ENCODE results near the gene NRIP3. TPM values are rescaled to one million over a fixed set of nuclear protein-coding genes. Genes with fewer than 3 reads are reported as not detected.
"Not testable (repeated sequence)": the region's sequence is repeated elsewhere in the genome, so short reads cannot be mapped to it uniquely, and the experiment has no call there.

Gene NRIP3
- polyA plus RNA-seq, 2 donors = 0.08 to 0.22 TPM

DNA sequence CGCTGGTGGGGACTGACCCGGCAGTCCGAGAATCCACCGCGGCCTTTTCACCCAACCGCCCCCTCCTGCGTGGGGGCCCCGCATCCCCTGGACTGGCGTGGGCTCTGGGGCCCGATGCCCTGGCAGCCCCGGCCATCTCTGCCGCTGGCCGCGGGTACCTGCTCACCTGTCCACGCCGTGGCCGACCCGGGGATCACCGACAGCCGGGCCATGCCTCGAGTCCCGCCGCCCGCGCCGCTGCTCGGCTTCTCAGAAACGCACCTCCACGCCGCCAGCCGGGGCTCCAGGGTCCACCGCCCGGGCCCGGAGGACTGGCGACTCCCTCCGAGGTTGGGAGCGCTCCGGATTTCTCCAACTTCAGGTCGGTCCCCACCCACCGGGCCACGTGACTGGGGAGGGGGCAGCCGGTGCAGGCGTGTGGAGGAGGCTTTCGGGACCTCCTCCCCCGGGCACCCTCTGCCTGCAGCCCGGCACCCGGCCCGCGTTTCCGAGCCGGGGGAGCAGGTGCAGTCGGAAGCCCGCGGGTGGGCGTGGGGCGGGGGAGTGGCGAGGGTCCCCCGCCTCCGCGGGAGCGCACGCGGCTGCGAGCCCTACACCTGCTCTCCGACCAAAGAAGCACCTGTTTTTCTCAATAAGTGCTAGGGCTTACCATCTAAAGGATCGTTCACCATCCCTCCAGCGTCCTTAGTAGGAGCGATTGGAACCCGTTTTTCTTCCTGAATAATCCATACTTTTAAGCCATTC, 554 bp upstream of the NRIP3 start:
- 10 to 11% methylated on average over 49 to 69 of the region's 69 CpGs for WGBS, 2 donors
- H3K27ac ChIP-seq (ENCODE audit: low read depth in 2 of 2, low read length in 1 of 2) = no peak overlapping the region
- H3K36me3 ChIP-seq (ENCODE audit: control insufficient read depth in 2 of 2, insufficient read depth in 2 of 2, low read length in 1 of 2) = no peaks in the 10 kb centered on the region
- no peaks in the 10 kb centered on the region for H3K27me3 ChIP-seq (ENCODE audit: control insufficient read depth in 1 of 2, insufficient read depth in 2 of 2, low read length in 2 of 2)
- peak overlapping the region; percentile 42 to 43 for H3K4me3 ChIP-seq (ENCODE audit: low read depth in 1 of 2, low read length in 2 of 2)
- H3K4me1 ChIP-seq (ENCODE audit: control insufficient read depth in 2 of 2, insufficient read depth in 2 of 2, low read length in 1 of 2) = peaks cover 5 to 11% of the 10 kb centered on the region in 2 donors
- H3K9me3 ChIP-seq (ENCODE audit: control insufficient read depth in 2 of 2, insufficient read depth in 1 of 2, low read depth in 1 of 2, low read length in 1 of 2) = peaks cover 0 to 3% of the 10 kb centered on the region in 2 donors

DNA sequence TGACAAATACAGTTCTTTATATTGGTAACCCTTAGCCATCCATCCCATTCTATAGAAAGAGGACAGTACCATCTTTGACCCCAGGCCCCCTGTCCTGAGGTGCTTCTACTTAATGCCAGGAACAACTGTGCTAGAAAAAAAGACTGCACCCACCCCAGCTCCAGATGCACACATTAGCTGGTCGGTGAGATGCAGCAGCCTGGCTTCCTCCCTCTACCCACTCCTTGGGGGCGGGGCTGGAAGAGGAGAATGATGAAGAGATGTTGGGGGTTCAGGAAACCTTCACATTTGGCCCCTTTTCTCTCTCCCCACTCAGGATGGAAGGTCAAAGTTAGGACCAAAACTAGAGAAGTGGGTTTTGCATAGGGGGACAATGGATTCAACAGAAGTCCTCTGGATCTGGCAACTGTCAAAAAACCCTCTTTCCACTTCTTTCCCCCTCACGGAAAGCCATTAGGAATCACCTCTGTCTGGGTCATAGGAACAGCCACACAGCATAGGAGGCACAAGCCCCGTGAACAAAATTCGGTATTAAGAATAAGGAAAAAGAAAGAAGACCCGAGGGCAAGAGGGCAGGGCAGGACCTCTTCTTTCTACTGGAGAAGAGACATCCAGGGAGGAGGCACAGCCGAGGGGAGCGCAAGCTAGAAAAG, 755 bp downstream of the NRIP3 start:
- Histone ChIP-seq H3K36me3 (ENCODE audit: control insufficient read depth in 2 of 2, insufficient read depth in 2 of 2, low read length in 1 of 2) (no peaks in the 10 kb centered on the region), H3K27me3 (ENCODE audit: control insufficient read depth in 1 of 2, insufficient read depth in 2 of 2, low read length in 2 of 2) (no peaks in the 10 kb centered on the region), H3K27ac (ENCODE audit: low read depth in 2 of 2, low read length in 1 of 2) (no peak overlapping the region), H3K4me1 (ENCODE audit: control insufficient read depth in 2 of 2, insufficient read depth in 2 of 2, low read length in 1 of 2) (peaks cover 5 to 11% of the 10 kb centered on the region in 2 donors), H3K9me3 (ENCODE audit: control insufficient read depth in 2 of 2, insufficient read depth in 1 of 2, low read depth in 1 of 2, low read length in 1 of 2) (peaks cover 0 to 3% of the 10 kb centered on the region in 2 donors), H3K4me3 (ENCODE audit: low read depth in 1 of 2, low read length in 2 of 2) (peak overlapping the region; percentile 42 to 43)
- 11 to 12% methylated on average over 8 of the region's 8 CpGs for WGBS, 2 donors

DNA sequence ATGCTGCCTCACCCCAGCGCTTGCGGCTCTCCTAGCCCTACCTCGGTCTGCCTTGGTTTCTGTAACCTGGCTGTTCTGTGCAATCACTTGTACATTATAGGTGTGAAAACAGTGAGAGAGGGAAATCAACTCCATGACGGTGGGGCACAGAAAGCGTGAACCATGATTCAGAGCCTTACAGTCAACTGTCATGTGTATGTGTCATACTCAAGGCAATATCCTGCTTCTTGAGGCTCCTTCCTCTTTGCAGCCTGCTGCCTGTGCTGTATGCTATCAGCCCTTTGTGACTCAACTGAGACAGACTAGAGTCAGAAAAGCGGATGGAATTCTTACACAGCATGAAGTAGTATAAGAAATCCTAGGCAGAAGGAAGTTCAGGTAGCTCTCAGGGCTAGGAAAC, 2.1 kb downstream of the NRIP3 start:
- H3K27me3 ChIP-seq (ENCODE audit: control insufficient read depth in 1 of 2, insufficient read depth in 2 of 2, low read length in 2 of 2) = no peaks in the 10 kb centered on the region
- peaks cover 0 to 3% of the 10 kb centered on the region in 2 donors for H3K9me3 ChIP-seq (ENCODE audit: control insufficient read depth in 2 of 2, insufficient read depth in 1 of 2, low read depth in 1 of 2, low read length in 1 of 2)
- 71 to 75% methylated on average over 6 of the region's 6 CpGs for WGBS, 2 donors
- H3K36me3 ChIP-seq (ENCODE audit: control insufficient read depth in 2 of 2, insufficient read depth in 2 of 2, low read length in 1 of 2) = no peaks in the 10 kb centered on the region
- H3K4me1 ChIP-seq (ENCODE audit: control insufficient read depth in 2 of 2, insufficient read depth in 2 of 2, low read length in 1 of 2) = peaks cover 5 to 11% of the 10 kb centered on the region in 2 donors
- H3K27ac ChIP-seq (ENCODE audit: low read depth in 2 of 2, low read length in 1 of 2) = no peak overlapping the region
- no peak overlapping the region for H3K4me3 ChIP-seq (ENCODE audit: low read depth in 1 of 2, low read length in 2 of 2)

DNA sequence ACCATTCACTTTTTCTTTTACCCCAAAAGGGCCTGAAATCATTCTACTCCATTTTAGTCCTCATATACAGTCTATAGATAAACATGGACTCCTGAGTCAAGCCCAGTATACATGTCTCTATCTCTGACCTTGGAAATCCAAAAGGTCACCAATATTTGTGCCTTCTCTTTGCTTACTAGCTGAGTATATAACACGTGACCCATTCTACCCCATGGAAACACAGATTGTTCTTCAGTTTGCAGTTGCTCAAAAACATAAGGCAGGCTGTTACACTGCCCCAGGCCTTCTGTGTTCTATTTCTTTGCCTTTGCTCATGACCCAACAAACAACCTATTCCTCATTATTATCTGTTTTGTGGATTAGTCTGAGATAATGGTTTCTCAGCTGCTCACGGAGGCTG, 5.8 kb downstream of the NRIP3 start:
- no peak overlapping the region for H3K4me3 ChIP-seq (ENCODE audit: low read depth in 1 of 2, low read length in 2 of 2)
- H3K27ac ChIP-seq (ENCODE audit: low read depth in 2 of 2, low read length in 1 of 2) = no peak overlapping the region
- no peaks in the 10 kb centered on the region for H3K36me3 ChIP-seq (ENCODE audit: control insufficient read depth in 2 of 2, insufficient read depth in 2 of 2, low read length in 1 of 2)
- H3K9me3 ChIP-seq (ENCODE audit: control insufficient read depth in 2 of 2, insufficient read depth in 1 of 2, low read depth in 1 of 2, low read length in 1 of 2) = no peaks in the 10 kb centered on the region
- H3K4me1 ChIP-seq (ENCODE audit: control insufficient read depth in 2 of 2, insufficient read depth in 2 of 2, low read length in 1 of 2) = no peaks in the 10 kb centered on the region
- H3K27me3 ChIP-seq (ENCODE audit: control insufficient read depth in 1 of 2, insufficient read depth in 2 of 2, low read length in 2 of 2) = no peaks in the 10 kb centered on the region
- WGBS, 2 donors = 87 to 90% methylated on average over 2 of the region's 2 CpGs

DNA sequence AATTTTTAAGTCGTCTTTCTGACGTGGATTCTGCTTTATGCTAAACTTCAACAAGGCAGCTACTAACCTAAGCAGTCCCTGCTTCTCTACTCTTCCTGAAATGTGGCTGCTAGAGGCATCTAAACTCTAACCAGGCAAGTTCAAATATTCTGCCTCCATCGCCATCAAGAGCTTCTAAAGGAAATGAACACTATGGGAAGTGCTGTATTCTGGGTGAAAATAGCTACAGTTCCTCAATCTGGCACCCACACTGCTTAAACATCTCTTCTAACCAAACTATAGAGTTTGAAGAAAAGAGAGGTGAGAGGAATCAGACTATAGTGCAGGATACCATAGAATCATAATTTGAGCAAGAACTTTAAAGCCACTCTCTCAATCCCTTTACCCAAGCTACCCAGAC, 6.3 kb downstream of the NRIP3 start:
- 87 to 90% methylated on average over 3 of the region's 3 CpGs for WGBS, 2 donors
- H3K9me3 ChIP-seq (ENCODE audit: control insufficient read depth in 2 of 2, insufficient read depth in 1 of 2, low read depth in 1 of 2, low read length in 1 of 2) = no peaks in the 10 kb centered on the region
- no peak overlapping the region for H3K27ac ChIP-seq (ENCODE audit: low read depth in 2 of 2, low read length in 1 of 2)
- no peaks in the 10 kb centered on the region for H3K27me3 ChIP-seq (ENCODE audit: control insufficient read depth in 1 of 2, insufficient read depth in 2 of 2, low read length in 2 of 2)
- no peaks in the 10 kb centered on the region for H3K36me3 ChIP-seq (ENCODE audit: control insufficient read depth in 2 of 2, insufficient read depth in 2 of 2, low read length in 1 of 2)
- no peak overlapping the region for H3K4me3 ChIP-seq (ENCODE audit: low read depth in 1 of 2, low read length in 2 of 2)
- no peaks in the 10 kb centered on the region for H3K4me1 ChIP-seq (ENCODE audit: control insufficient read depth in 2 of 2, insufficient read depth in 2 of 2, low read length in 1 of 2)

DNA sequence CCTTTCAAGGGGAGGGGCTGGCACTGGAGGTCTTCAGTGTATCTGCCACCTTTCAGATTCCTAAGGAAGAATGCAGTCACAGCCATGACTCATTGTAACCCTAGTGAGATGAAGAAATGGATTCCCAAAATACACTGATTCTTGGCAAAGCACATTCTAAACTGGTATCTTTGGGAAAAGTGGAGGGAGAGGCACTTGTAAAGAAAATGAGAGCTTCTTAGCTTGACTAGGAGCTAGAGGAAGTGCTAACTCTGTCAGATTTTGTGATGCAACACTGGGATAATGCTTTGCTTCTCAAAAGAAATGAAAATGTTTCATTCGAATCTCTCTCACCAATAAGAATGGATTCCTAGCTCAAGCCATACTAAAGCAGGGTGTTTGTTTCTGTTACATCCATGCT, 14.3 kb downstream of the NRIP3 start:
- no peak overlapping the region for H3K4me3 ChIP-seq (ENCODE audit: low read depth in 1 of 2, low read length in 2 of 2)
- WGBS, 2 donors = 81 to 82% methylated on average over 1 of the region's 1 CpG
- H3K27ac ChIP-seq (ENCODE audit: low read depth in 2 of 2, low read length in 1 of 2) = no peak overlapping the region
- no peaks in the 10 kb centered on the region for H3K4me1 ChIP-seq (ENCODE audit: control insufficient read depth in 2 of 2, insufficient read depth in 2 of 2, low read length in 1 of 2)
- no peaks in the 10 kb centered on the region for H3K9me3 ChIP-seq (ENCODE audit: control insufficient read depth in 2 of 2, insufficient read depth in 1 of 2, low read depth in 1 of 2, low read length in 1 of 2)
- no peaks in the 10 kb centered on the region for H3K36me3 ChIP-seq (ENCODE audit: control insufficient read depth in 2 of 2, insufficient read depth in 2 of 2, low read length in 1 of 2)
- H3K27me3 ChIP-seq (ENCODE audit: control insufficient read depth in 1 of 2, insufficient read depth in 2 of 2, low read length in 2 of 2) = no peaks in the 10 kb centered on the region

DNA sequence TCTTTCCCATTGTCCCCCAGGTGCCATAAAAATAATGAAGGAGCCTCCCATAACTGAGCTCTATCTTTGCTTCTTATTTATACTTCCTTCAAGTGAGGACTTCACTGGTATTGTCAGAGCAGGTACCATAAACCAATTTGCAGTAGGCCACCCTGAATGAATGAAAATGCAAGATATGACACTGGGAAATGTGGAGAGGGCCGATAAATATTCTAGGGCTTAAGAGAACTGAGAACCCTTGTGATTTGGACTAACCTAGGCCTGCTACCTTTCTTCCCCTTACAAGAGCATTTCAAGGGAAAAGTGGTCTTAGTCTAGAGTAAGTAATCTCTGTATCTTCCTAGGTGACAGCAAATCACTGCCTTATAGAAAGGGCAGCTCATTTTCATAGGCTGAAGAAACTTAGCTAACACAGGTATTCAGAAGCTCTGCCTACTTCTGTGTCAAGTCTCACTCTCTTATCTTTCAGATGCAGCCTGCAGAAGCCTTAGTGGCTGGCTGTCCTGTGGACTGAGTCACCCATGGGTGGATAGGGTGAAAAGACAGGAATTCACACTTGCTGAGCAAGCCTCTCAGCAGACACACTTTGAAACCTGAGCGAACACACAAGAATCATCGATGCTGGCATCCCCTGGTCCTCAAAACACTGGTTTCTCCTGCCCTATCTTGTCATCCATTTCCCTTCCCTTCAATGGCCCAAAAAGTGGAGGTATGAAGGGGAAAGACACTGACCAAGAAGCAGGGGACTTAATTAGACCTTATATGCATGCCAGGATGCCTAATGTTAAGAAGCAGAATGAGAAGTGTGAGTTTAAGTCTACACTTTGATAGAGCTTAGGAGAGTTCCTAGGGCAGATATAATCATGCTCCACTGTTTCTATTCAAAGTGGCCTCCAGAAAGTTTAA, 15.2 kb downstream of the NRIP3 start:
- Histone ChIP-seq H3K27ac (ENCODE audit: low read depth in 2 of 2, low read length in 1 of 2) (no peak overlapping the region), H3K4me3 (ENCODE audit: low read depth in 1 of 2, low read length in 2 of 2) (no peak overlapping the region), H3K9me3 (ENCODE audit: control insufficient read depth in 2 of 2, insufficient read depth in 1 of 2, low read depth in 1 of 2, low read length in 1 of 2) (no peaks in the 10 kb centered on the region), H3K27me3 (ENCODE audit: control insufficient read depth in 1 of 2, insufficient read depth in 2 of 2, low read length in 2 of 2) (no peaks in the 10 kb centered on the region), H3K36me3 (ENCODE audit: control insufficient read depth in 2 of 2, insufficient read depth in 2 of 2, low read length in 1 of 2) (no peaks in the 10 kb centered on the region), H3K4me1 (ENCODE audit: control insufficient read depth in 2 of 2, insufficient read depth in 2 of 2, low read length in 1 of 2) (no peaks in the 10 kb centered on the region)
- 61 to 76% methylated on average over 3 of the region's 3 CpGs for WGBS, 2 donors

DNA sequence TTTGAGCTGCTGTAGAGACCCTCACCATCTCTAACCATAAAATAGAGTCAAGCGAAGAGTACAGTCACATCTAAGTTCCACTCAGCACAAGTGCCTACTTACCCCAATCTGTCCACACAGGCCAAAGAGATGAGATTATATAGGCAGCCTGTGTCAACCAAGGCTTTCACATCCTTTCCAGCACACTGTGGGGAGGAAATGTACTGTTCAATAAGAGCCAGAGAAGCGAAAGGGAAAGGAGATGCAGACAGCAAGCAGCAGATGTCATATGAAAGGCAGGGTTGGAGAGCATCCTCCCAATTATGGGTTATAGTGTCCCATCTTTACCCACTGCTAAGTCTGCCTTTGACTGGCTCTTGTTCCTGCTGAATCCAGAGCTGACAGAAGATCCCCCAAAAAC, 16.4 kb downstream of the NRIP3 start:
- Histone ChIP-seq H3K4me3 (ENCODE audit: low read depth in 1 of 2, low read length in 2 of 2) (no peak overlapping the region), H3K4me1 (ENCODE audit: control insufficient read depth in 2 of 2, insufficient read depth in 2 of 2, low read length in 1 of 2) (no peaks in the 10 kb centered on the region), H3K27ac (ENCODE audit: low read depth in 2 of 2, low read length in 1 of 2) (no peak overlapping the region), H3K27me3 (ENCODE audit: control insufficient read depth in 1 of 2, insufficient read depth in 2 of 2, low read length in 2 of 2) (no peaks in the 10 kb centered on the region), H3K9me3 (ENCODE audit: control insufficient read depth in 2 of 2, insufficient read depth in 1 of 2, low read depth in 1 of 2, low read length in 1 of 2) (no peaks in the 10 kb centered on the region), H3K36me3 (ENCODE audit: control insufficient read depth in 2 of 2, insufficient read depth in 2 of 2, low read length in 1 of 2) (no peaks in the 10 kb centered on the region)
- WGBS, 2 donors = 89 to 95% methylated on average over 2 of the region's 2 CpGs

DNA sequence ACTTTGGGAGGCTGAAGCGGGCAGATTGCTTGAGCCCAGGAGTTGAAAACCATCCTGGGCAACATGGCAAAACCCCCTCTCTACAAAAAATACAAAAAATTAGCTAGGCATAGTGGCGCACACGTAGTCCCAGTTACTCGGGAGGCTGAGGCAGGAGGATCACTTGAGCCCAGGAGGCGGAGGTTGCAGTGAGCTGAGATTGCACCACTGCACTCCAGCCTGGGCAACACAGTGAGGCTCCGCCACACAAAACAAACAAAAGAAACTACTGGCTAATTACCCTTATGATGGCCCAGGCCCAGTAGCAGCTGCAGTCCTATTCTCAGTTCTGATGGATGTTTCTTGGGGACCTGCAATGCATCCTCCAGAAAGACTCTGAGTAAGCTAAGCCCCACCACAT, 17.0 kb downstream of the NRIP3 start:
- H3K36me3 ChIP-seq (ENCODE audit: control insufficient read depth in 2 of 2, insufficient read depth in 2 of 2, low read length in 1 of 2); H3K27me3 ChIP-seq (ENCODE audit: control insufficient read depth in 1 of 2, insufficient read depth in 2 of 2, low read length in 2 of 2); H3K4me3 ChIP-seq (ENCODE audit: low read depth in 1 of 2, low read length in 2 of 2); H3K4me1 ChIP-seq (ENCODE audit: control insufficient read depth in 2 of 2, insufficient read depth in 2 of 2, low read length in 1 of 2); H3K9me3 ChIP-seq (ENCODE audit: control insufficient read depth in 2 of 2, insufficient read depth in 1 of 2, low read depth in 1 of 2, low read length in 1 of 2); H3K27ac ChIP-seq (ENCODE audit: low read depth in 2 of 2, low read length in 1 of 2): not testable (repeated sequence)
- WGBS, 2 donors = 96 to 97% methylated on average over 6 of the region's 6 CpGs
